Body of pancreas (tissue), 4 donors: ENCODE results near the gene FNIP1.
"Not testable (repeated sequence)": the region's sequence is repeated elsewhere in the genome, so short reads cannot be mapped to it uniquely, and the experiment has no call there.

ENCODE experiments used
- POLR2A ChIP-seq, 3 donors: fragments of 450-650 bp; IDR thresholded peaks; one replicate each; pipeline ENCODE4 v1.6.1; 2016; ENCODE audit warnings: antibody characterized with exemption in 3 of 3, mild to moderate bottlenecking in 2 of 3
- TF ChIP-seq, protein P1 (sequence below), 7 experiments: fragments of 450-650 bp in 4 of 7; fragments of 200-600 bp in 3 of 7; sonication (generic) in 3 of 7; IDR thresholded peaks; one replicate each; pipeline ENCODE4 v1.5.1; 2016 to 2019; ENCODE audit warnings: antibody characterized with exemption in 7 of 7

DNA sequence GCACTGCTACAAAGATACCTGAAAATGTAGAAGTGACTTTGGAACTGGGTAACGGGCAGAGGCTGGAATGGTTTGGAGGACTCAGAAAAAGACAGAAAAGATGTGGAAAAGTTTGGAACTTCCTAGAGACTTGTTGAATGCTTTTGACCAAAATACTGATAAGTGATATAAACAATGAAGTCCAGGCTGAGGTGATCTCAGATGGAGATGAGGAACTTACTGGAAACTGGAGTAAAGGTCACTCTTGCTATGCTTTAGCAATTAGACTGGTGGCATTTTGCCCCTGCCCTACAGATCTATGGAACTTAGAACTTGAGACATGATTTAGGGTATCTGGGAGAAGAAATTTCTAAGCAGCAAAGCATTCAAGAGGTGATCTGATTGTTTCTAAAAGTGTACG, 203.4 kb downstream of the FNIP1 start:
- TF ChIP-seq, protein P1, sequence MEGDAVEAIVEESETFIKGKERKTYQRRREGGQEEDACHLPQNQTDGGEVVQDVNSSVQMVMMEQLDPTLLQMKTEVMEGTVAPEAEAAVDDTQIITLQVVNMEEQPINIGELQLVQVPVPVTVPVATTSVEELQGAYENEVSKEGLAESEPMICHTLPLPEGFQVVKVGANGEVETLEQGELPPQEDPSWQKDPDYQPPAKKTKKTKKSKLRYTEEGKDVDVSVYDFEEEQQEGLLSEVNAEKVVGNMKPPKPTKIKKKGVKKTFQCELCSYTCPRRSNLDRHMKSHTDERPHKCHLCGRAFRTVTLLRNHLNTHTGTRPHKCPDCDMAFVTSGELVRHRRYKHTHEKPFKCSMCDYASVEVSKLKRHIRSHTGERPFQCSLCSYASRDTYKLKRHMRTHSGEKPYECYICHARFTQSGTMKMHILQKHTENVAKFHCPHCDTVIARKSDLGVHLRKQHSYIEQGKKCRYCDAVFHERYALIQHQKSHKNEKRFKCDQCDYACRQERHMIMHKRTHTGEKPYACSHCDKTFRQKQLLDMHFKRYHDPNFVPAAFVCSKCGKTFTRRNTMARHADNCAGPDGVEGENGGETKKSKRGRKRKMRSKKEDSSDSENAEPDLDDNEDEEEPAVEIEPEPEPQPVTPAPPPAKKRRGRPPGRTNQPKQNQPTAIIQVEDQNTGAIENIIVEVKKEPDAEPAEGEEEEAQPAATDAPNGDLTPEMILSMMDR (IDR thresholded peaks at IDR 0.05): not testable (repeated sequence)
- TF ChIP-seq POLR2A (IDR thresholded peaks at IDR 0.05): not testable (repeated sequence)
